HepG2 (cell line): ENCODE results near the gene TRIM9. TPM values are rescaled to one million over a fixed set of nuclear protein-coding genes. Genes with fewer than 3 reads are reported as not detected.

Source experiments
- ATAC-seq: fragments of 200-7000 bp; cut with Tn5 transposase; 3 replicates; pipeline ENCODE4 v1.9.1; 2020; ENCODE audit warnings: mild to moderate bottlenecking, moderate library complexity
- BruUV-seq: library from RNA; stranded (reverse); fragments of 400-500 nt; replicated peaks from 2 replicates; lab custom pipeline; 2021; lab: Mats Ljungman, UMichigan
- CTCF ChIA-PET: fragments of 300-600 bp; formaldehyde crosslinking; extraction: SDS; loops from one replicate; lab custom pipeline; 2021; ENCODE audit warnings: low total read pairs, inconsistent platforms, low intra/inter-chr PET ratio; lab: Yijun Ruan, JAX
- POLR2A ChIA-PET: fragments of 350-600 bp; sonication (Branson Sonifier 250); formaldehyde crosslinking; loops from one replicate; lab custom pipeline; 2020; ENCODE audit warnings: antibody characterized with exemption, inconsistent platforms; lab: Yijun Ruan, JAX
- DNase-seq: peaks from one replicate; pipeline ENCODE4 v3.0.0-alpha.2; 2015; ENCODE audit warnings: low spot score
- FAIRE-seq: peaks from 3 replicates; lab custom pipeline; 2011; peaks lifted over from hg19 to GRCh38; lab: Jason Lieb, UNC
- H2AFZ ChIP-seq: one replicate; pipeline ENCODE4 v1.6.1; 2011; ENCODE audit warnings: low read length, inconsistent platforms
- H3K27ac ChIP-seq: fragments of 300-600 bp; 3 replicates; pipeline ENCODE4 v1.8.0; 2011; ENCODE audit warnings: mixed run types, mild to moderate bottlenecking, mixed read lengths, low read length, inconsistent platforms; ENCODE audit not compliant: insufficient read depth; ENCODE audit errors: extremely low read length
- H3K27me3 ChIP-seq, 2 experiments: fragments of 200-600 bp in 1 of 2; 2 replicates in 1 of 2; 3 replicates in 1 of 2; pipeline versions ENCODE4 v1.6.0 to v1.8.0; 2011; ENCODE audit warnings: low read length in 2 of 2, mild to moderate bottlenecking in 2 of 2, moderate library complexity in 2 of 2, inconsistent platforms in 1 of 2; ENCODE audit not compliant: insufficient read depth in 2 of 2, control insufficient read depth in 1 of 2
- H3K36me3 ChIP-seq, 2 experiments: fragments of 200-600 bp in 1 of 2; replicated peaks in 1 of 2; 2 replicates in 1 of 2; 3 replicates in 1 of 2; pipeline versions ENCODE4 v1.5.1 to v1.8.0; 2011; ENCODE audit warnings: low read length in 2 of 2, inconsistent platforms in 1 of 2; ENCODE audit not compliant: insufficient read depth in 2 of 2, control insufficient read depth in 1 of 2
- H3K4me1 ChIP-seq: 2 replicates; pipeline ENCODE4 v1.5.1; 2012; ENCODE audit warnings: low read length, inconsistent platforms; ENCODE audit not compliant: insufficient read depth
- H3K4me2 ChIP-seq: 2 replicates; pipeline ENCODE4 v1.6.0; 2011; ENCODE audit warnings: low read depth, low read length, inconsistent platforms
- H3K4me3 ChIP-seq, 3 experiments: fragments of 200-600 bp in 1 of 3; sonication (generic), shearing (Covaris generic) in 1 of 3; replicated peaks in 1 of 3; 2 replicates each; pipeline ENCODE4 v1.5.1; 2011 to 2016; ENCODE audit warnings: low read length in 3 of 3, inconsistent platforms in 2 of 3, low read depth in 2 of 3, mild to moderate bottlenecking in 2 of 3, control low read depth in 1 of 3, mixed read lengths in 1 of 3; ENCODE audit not compliant: insufficient read depth in 1 of 3
- H3K79me2 ChIP-seq: one replicate; pipeline ENCODE4 v1.6.1; 2011; ENCODE audit warnings: low read length, inconsistent platforms; ENCODE audit not compliant: insufficient read depth
- H3K9ac ChIP-seq: 2 replicates; pipeline ENCODE4 v1.6.0; 2011; ENCODE audit warnings: mild to moderate bottlenecking, low read depth, low read length, inconsistent platforms; ENCODE audit not compliant: insufficient read depth
- H3K9me3 ChIP-seq: 2 replicates; pipeline ENCODE4 v1.5.1; 2012; ENCODE audit warnings: mild to moderate bottlenecking, low read length
- H4K20me1 ChIP-seq: 2 replicates; pipeline ENCODE4 v1.6.0; 2011; ENCODE audit warnings: inconsistent platforms, mild to moderate bottlenecking, low read length, moderate library complexity; ENCODE audit not compliant: insufficient read depth
- ERF ChIP-seq: IDR thresholded peaks from 2 replicates; pipeline ENCODE4 v1.6.1; 2018; ENCODE audit warnings: missing biosample characterization, missing genetic modification reagents
- IKZF1 ChIP-seq: fragments of 450-650 bp; IDR thresholded peaks from 2 replicates; pipeline ENCODE4 v1.7.1; 2016
- JUND ChIP-seq: sonication (generic); formaldehyde crosslinking; IDR thresholded peaks from 2 replicates; pipeline ENCODE4 v1.8.0; 2022; ENCODE audit warnings: mild to moderate bottlenecking, missing genetic modification reagents
- KLF13 ChIP-seq: sonication (generic); formaldehyde crosslinking; IDR thresholded peaks from 2 replicates; pipeline ENCODE4 v1.4.0; 2020; ENCODE audit warnings: mild to moderate bottlenecking, missing genetic modification reagents
- KLF9 ChIP-seq: IDR thresholded peaks from 2 replicates; pipeline ENCODE4 v1.6.1; 2016; ENCODE audit warnings: low read depth
- MXD4 ChIP-seq: IDR thresholded peaks from 2 replicates; pipeline ENCODE4 v1.6.1; 2016; ENCODE audit warnings: mild to moderate bottlenecking, missing biosample characterization, missing genetic modification reagents
- NR2F2 ChIP-seq: IDR thresholded peaks from 2 replicates; pipeline ENCODE4 v1.6.1; 2012; ENCODE audit warnings: low read depth, inconsistent platforms, borderline replicate concordance
- PHF21A ChIP-seq: sonication (generic); formaldehyde crosslinking; IDR thresholded peaks from 2 replicates; pipeline ENCODE4 v1.5.0; 2020; ENCODE audit warnings: mild to moderate bottlenecking, missing genetic modification reagents
- SMARCE1 ChIP-seq: fragments of 450-650 bp; IDR thresholded peaks from 2 replicates; pipeline ENCODE4 v1.6.1; 2017; ENCODE audit warnings: borderline replicate concordance
- ZNF20 ChIP-seq: sonication (generic); formaldehyde crosslinking; IDR thresholded peaks from 2 replicates; pipeline ENCODE4 v1.4.0; 2020; ENCODE audit warnings: mild to moderate bottlenecking, moderate library complexity, missing genetic modification reagents
- ZNF329 ChIP-seq: sonication (generic); formaldehyde crosslinking; IDR thresholded peaks from 2 replicates; pipeline ENCODE4 v1.9.0; 2021; ENCODE audit warnings: low read depth, mild to moderate bottlenecking, missing genetic modification reagents
- ZSCAN29 ChIP-seq: sonication (generic); formaldehyde crosslinking; conservative IDR thresholded peaks from 2 replicates; pipeline ENCODE4 v1.4.0; 2020; ENCODE audit warnings: mild to moderate bottlenecking, missing genetic modification reagents
- WGBS: methylation state at CpG from one replicate; pipeline ENCODE4 v1.1.6; 2017; ENCODE audit warnings: low lambda C conversion rate; 5-methylcytosine and 5-hydroxymethylcytosine counted together
- in situ Hi-C: cut with HindIII; loops from 2 replicates; pipeline ENCODE4 v1.10.0; 2017; ENCODE audit warnings: low pct_unique_long_range_greater_than_20kb; ENCODE audit not compliant: extremely low pct_ligation_motif_present
- intact Hi-C: fragments of 100-400 bp; cut with micrococcal nuclease; formaldehyde crosslinking; loops from one replicate; pipeline ENCODE4 v1.10.0; 2022; ENCODE audit not compliant: unreplicated experiment
- polyA plus RNA-seq, 8 experiments: library from polyadenylated mRNA; depleted of rRNA in 3 of 8; stranded (reverse) in 7 of 8; unstranded in 1 of 8; fragments of >200 nt; fragmentation: Illumina TruSeq in 4 of 8; extraction: Trizol in 4 of 8; gene quantifications; 2 replicates each; pipeline versions ENCODE4 v1.2.1 to v1.2.3, GENCODE V29; 2011 to 2016; ENCODE audit warnings: low read depth in 4 of 8, missing spikeins in 1 of 8, mixed read lengths in 1 of 8; ENCODE audit not compliant: insufficient read depth in 1 of 8
- total RNA-seq, 5 experiments: library from RNA; depleted of rRNA; stranded (reverse); fragments of >200 nt; fragmentation: Illumina TruSeq; extraction: Trizol; gene quantifications; 2 replicates each; pipeline ENCODE4 v1.2.3, GENCODE V29; 2016; ENCODE audit warnings: low read depth in 1 of 5
- TF ChIP-seq, protein P1 (sequence below): IDR thresholded peaks from 2 replicates; pipeline ENCODE4 v1.6.1; 2016; ENCODE audit warnings: low read depth
- TF ChIP-seq, protein P2 (sequence below): sonication (generic); formaldehyde crosslinking; IDR thresholded peaks from 2 replicates; pipeline ENCODE4 v1.5.0; 2020; ENCODE audit warnings: missing genetic modification reagents
- TF ChIP-seq, protein P3 (sequence below): sonication (generic); formaldehyde crosslinking; IDR thresholded peaks from 2 replicates; pipeline ENCODE4 v1.4.0; 2020; ENCODE audit warnings: mild to moderate bottlenecking, missing genetic modification reagents
- TF ChIP-seq, protein P4 (sequence below): sonication (generic); formaldehyde crosslinking; IDR thresholded peaks from 2 replicates; pipeline ENCODE4 v1.9.0; 2021; ENCODE audit warnings: missing genetic modification reagents, mild to moderate bottlenecking, borderline replicate concordance

Gene TRIM9
- total and polyA plus RNA-seq, 2 of the 13 experiments (the other 11 are each of a cell fraction or from before 2014, with no cell fraction given), result 0.04 to 0.07 TPM

DNA sequence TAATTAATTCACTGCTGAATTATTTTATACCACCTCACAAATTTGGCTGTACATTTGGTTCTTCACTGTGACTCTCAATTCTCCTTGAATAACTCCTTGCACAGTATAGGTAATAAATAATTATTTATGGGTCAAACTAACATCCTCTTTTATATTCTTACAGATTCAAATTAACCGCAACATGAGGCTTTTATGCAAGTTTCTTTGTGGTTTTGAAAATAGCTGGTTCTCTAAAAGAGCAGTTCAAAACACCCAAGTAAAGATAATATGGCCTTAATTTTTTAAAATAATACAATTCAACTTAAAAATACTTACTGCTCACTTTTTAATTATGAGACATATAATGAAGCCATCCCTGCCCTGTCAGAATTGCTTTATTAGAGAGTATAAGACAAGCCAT is 12.9 kb upstream of the TRIM9 start:
- no peaks in the 10 kb centered on the region for H3K36me3 ChIP-seq
- H3K27me3 ChIP-seq, result no peaks in the 10 kb centered on the region; a peak in 1 of 5 replicates
- DNase-seq (no peak), FAIRE-seq (no peak), ATAC-seq (no peak)
- POLR2A ChIA-PET, result no interaction called here
- in situ Hi-C loops (no loop called here), intact Hi-C loops (no loop called here)
- CTCF ChIA-PET, result no interaction called here
- no TSS peak for BruUV-seq
- H3K79me2 ChIP-seq, result no peaks in the 10 kb centered on the region
- WGBS, result 7% methylated on average over 1 of the region's 1 CpG
- no peak overlapping the region for H3K4me2 ChIP-seq
- no peaks in the 10 kb centered on the region for H3K4me1 ChIP-seq
- no peaks in the 10 kb centered on the region for H3K9me3 ChIP-seq
- no peak overlapping the region for H3K9ac ChIP-seq
- no peak overlapping the region for H2AFZ ChIP-seq
- H3K27ac ChIP-seq, result no peak overlapping the region
- no peaks in the 10 kb centered on the region for H4K20me1 ChIP-seq
- H3K4me3 ChIP-seq, result no peak overlapping the region
- TF ChIP-seq PHF21A (CRISPR knock-in tag) (no peak), NR2F2 (no peak), KLF13 (no peak), ZSCAN29 (CRISPR knock-in tag) (no peak), MXD4 (CRISPR knock-in tag) (no peak), JUND (CRISPR knock-in tag) (no peak), SMARCE1 (no peak), ERF (CRISPR knock-in tag) (no peak), ZNF20 (CRISPR knock-in tag) (no peak), ZNF329 (CRISPR knock-in tag) (no peak), KLF9 (CRISPR knock-in tag) (no peak), IKZF1 (no peak)
- TF ChIP-seq, protein P1, sequence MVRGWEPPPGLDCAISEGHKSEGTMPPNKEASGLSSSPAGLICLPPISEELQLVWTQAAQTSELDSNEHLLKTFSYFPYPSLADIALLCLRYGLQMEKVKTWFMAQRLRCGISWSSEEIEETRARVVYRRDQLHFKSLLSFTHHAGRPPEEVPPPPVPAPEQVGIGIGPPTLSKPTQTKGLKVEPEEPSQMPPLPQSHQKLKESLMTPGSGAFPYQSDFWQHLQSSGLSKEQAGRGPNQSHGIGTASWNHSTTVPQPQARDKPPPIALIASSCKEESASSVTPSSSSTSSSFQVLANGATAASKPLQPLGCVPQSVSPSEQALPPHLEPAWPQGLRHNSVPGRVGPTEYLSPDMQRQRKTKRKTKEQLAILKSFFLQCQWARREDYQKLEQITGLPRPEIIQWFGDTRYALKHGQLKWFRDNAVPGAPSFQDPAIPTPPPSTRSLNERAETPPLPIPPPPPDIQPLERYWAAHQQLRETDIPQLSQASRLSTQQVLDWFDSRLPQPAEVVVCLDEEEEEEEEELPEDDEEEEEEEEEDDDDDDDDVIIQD (CRISPR knock-in tag), result no peak
- TF ChIP-seq, protein P2, sequence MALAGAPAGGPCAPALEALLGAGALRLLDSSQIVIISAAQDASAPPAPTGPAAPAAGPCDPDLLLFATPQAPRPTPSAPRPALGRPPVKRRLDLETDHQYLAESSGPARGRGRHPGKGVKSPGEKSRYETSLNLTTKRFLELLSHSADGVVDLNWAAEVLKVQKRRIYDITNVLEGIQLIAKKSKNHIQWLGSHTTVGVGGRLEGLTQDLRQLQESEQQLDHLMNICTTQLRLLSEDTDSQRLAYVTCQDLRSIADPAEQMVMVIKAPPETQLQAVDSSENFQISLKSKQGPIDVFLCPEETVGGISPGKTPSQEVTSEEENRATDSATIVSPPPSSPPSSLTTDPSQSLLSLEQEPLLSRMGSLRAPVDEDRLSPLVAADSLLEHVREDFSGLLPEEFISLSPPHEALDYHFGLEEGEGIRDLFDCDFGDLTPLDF, result no peak
- TF ChIP-seq, protein P3, sequence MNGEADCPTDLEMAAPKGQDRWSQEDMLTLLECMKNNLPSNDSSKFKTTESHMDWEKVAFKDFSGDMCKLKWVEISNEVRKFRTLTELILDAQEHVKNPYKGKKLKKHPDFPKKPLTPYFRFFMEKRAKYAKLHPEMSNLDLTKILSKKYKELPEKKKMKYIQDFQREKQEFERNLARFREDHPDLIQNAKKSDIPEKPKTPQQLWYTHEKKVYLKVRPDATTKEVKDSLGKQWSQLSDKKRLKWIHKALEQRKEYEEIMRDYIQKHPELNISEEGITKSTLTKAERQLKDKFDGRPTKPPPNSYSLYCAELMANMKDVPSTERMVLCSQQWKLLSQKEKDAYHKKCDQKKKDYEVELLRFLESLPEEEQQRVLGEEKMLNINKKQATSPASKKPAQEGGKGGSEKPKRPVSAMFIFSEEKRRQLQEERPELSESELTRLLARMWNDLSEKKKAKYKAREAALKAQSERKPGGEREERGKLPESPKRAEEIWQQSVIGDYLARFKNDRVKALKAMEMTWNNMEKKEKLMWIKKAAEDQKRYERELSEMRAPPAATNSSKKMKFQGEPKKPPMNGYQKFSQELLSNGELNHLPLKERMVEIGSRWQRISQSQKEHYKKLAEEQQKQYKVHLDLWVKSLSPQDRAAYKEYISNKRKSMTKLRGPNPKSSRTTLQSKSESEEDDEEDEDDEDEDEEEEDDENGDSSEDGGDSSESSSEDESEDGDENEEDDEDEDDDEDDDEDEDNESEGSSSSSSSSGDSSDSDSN (CRISPR knock-in tag), result no peak
- TF ChIP-seq, protein P4, sequence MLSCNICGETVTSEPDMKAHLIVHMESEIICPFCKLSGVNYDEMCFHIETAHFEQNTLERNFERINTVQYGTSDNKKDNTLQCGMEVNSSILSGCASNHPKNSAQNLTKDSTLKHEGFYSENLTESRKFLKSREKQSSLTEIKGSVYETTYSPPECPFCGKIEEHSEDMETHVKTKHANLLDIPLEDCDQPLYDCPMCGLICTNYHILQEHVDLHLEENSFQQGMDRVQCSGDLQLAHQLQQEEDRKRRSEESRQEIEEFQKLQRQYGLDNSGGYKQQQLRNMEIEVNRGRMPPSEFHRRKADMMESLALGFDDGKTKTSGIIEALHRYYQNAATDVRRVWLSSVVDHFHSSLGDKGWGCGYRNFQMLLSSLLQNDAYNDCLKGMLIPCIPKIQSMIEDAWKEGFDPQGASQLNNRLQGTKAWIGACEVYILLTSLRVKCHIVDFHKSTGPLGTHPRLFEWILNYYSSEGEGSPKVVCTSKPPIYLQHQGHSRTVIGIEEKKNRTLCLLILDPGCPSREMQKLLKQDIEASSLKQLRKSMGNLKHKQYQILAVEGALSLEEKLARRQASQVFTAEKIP, result no peak
- TF ChIP-seq, all 625 proteins: peak for 0
